Choroid plexus epithelial cell (primary cell): Measurements from ENCODE around the gene MXRA8.

ENCODE experiments used
- DNase-seq: peaks from one replicate; pipeline ENCODE4 v3.0.0-alpha.2; 2010; ENCODE audit warnings: low read depth
- H3K4me3 ChIP-seq: 2 replicates; pipeline ENCODE4 v1.5.1; 2011; ENCODE audit warnings: low read depth, mild to moderate bottlenecking, control low read depth, low read length, moderate library complexity
- TF ChIP-seq, protein P1 (sequence below): conservative IDR thresholded peaks from 2 replicates; pipeline ENCODE4 v1.5.1; 2011; ENCODE audit warnings: low read depth, mild to moderate bottlenecking, control low read depth, inconsistent platforms, low read length, moderate library complexity

The MXRA8 gene

DNA sequence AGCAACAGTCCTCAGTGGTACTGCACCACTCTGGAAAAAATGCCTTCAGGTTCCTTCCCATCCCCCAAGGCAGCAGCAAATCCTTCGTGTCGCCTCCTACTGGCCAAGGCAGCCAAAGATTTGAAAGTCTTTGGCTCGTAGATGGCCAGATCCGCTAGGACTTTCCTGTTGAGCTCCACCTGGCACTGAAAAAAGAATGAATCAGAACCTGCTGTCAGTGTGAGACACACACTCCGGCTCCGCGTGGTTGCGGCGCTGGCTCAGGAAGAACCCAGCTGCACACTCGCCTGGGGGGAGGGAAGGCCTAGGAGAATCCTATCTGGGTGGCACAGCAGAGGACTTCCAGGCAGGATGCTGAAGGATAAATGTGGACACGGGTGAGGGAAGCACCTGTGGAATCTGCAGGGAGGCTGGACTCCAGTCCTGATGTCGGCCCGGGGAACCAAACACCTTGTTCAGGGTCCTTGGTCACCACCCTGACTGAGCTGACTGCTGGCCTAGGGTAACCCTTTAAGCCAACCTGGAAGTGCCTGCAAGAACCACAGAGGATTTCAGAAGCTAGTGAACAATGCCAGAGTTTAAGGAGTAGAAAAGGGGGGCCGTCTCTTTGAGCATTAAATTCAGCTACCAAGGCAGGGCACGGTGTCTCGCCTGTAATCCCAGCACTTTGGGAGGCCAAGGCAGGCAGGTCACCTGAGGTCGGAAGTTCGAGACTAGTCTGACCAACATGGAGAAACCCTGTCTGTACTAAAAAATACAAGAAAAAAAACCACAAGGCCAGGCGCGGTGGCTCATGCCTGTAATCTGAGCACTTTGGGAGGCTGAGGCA lies 43.9 kb upstream of the MXRA8 start:
- H3K4me3 ChIP-seq = no peak overlapping the region
- DNase-seq = peak; percentile 80
- TF ChIP-seq, protein P1, sequence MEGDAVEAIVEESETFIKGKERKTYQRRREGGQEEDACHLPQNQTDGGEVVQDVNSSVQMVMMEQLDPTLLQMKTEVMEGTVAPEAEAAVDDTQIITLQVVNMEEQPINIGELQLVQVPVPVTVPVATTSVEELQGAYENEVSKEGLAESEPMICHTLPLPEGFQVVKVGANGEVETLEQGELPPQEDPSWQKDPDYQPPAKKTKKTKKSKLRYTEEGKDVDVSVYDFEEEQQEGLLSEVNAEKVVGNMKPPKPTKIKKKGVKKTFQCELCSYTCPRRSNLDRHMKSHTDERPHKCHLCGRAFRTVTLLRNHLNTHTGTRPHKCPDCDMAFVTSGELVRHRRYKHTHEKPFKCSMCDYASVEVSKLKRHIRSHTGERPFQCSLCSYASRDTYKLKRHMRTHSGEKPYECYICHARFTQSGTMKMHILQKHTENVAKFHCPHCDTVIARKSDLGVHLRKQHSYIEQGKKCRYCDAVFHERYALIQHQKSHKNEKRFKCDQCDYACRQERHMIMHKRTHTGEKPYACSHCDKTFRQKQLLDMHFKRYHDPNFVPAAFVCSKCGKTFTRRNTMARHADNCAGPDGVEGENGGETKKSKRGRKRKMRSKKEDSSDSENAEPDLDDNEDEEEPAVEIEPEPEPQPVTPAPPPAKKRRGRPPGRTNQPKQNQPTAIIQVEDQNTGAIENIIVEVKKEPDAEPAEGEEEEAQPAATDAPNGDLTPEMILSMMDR = peak; percentile 84

DNA sequence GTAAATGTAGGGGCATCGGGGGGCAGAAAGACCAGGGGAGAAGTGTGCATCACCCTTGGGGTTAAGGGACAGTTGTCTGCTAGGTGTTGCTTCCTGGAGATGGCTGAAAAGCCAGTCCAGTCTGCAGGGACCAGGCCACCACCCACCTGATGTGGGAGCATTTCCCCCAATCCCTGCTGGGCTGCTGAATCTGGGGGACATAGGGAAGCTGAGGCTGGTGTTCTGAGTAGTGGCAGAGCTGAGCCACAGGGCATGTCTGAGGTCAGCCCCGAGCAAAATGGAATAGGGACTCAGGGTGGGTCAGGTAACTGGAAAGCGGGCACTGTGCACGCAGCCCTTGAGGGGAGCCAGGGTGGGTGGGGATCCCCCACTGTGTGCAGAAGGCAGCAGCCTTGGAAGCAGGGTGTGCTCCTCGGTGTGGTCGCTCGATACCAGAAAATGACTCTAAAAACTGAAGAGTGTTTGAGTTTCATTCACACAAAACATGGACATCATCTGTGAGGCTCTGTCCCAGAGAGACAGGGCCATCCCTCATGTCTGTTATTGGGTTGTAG lies 43.2 kb upstream of the MXRA8 start:
- H3K4me3 ChIP-seq = peak overlapping the region; percentile 13
- TF ChIP-seq, protein P1 = no peak
- no peak for DNase-seq

DNA sequence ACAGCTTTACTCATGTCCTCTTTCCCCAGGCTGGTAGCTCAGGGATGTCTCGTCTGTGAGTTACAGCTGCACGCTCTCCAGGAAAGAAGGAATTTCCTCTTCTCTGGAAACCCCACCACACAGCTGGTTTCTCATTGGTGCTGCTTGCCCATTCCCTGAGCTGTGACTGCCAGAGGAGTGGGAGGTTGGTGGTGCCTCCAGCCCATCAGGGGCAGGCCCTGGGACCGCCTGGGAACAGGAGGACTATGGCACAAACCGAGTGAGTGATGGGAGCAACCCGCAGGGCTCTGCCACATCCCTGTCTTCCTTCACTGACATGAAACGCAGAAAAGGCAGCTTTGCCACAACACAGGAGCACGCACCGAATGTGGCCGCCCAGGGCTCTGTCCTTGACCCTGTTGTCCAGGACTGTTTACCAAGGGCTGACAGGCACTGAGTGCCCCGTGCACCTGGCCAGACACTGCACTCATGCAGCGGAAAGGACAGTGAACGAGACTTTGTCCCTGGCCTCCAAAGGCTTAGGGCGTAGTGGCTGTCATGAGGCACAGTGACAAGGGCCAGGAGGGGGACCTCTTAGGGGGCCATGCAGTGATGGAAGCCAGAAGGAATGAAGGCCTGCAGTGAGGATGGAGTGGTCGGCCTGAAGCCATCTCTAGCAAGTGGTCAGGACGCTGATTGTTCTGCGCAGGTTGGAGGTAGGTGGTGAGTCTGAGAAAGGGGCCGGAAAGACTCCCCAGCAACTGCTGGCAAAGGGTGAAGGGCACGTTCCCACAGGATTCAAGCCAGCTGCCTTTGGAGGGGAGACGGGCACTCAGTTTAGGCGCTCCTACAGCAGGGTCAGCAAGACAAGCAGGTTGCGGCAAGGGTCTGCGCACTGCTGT lies 42.5 kb upstream of the MXRA8 start:
- DNase-seq = peak; percentile 14
- H3K4me3 ChIP-seq = peak overlapping the region; percentile 99
- TF ChIP-seq, protein P1 = no peak

DNA sequence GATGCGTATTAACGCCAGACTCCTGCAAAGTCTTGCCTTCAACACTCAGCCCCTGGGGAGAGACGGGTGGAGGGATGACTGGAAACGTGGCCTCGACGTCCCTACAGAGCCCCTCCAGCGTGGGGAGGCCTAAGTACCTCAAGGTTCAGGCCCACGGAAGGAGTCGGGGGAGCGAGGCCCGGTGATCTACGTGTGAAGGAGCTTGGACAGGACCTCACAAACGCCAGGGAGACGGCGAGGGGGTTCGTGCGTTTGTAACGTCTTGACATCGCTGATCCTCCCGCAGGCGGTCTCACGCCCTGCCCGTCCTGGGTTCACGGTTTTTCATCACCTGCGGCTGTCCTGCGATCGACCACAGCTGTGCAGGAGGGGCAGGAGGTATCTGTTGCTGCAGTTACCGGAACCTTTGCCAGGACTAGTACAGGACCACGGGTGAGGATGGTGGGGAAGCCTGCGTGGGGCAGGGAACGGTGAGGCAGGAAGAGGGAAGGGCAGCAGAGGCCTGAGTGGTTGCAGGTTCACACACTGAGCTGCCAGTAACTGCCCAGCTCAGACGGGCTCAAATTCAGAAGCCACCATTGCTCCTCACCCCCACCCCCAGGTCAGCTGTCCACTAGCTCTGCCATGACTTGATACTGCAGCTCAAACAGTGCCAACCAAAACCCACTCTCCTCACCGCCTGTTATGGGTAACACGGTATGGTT lies 41.7 kb upstream of the MXRA8 start:
- H3K4me3 ChIP-seq = peak overlapping the region; percentile 99
- peak; percentile 46 for DNase-seq
- TF ChIP-seq, protein P1 = no peak

DNA sequence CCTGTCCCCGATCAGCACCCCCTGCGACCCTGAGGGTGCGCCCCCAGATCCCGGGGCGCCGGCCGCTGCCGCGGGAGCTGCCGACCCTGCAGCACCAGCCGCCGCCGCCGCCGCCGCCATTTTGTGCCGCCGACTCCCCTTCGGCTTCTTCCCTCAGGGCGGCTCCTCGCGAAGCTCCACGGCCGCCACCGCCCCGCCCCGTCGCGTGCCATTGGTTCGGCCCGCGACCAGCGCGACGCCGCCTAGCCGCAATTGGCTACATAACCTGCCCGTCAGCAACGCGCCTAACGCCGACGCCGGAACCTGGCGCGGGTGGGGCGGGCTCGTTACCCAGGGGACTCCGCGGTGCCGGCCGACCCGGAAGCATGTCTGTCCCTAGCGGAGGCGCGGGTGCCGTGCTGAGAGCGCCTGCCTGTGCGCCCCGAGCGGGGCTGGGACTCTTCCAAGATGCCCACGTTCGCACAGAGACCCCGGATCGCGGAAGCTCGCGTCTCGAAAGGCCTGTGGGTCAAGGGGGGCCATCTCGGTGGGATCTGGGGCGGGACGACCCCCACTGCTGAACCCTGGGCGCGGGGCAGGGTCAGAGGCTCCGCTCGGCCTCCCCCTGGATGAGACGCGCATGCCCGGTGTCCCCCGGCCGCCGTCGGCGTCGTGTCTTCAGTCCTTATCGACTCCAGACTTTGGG lies 41.0 kb upstream of the MXRA8 start, which contains the start of gene CCNL2:
TSS of gene CCNL2 (minus strand) at position 149 of the 685 bp plus-strand sequence. CDS start at position 120, 29 bp downstream.
- DNase-seq = peak; percentile 99
- TF ChIP-seq, protein P1 = peak; percentile 53
- H3K4me3 ChIP-seq = peak within 1 kb of the TSS; percentile 99

DNA sequence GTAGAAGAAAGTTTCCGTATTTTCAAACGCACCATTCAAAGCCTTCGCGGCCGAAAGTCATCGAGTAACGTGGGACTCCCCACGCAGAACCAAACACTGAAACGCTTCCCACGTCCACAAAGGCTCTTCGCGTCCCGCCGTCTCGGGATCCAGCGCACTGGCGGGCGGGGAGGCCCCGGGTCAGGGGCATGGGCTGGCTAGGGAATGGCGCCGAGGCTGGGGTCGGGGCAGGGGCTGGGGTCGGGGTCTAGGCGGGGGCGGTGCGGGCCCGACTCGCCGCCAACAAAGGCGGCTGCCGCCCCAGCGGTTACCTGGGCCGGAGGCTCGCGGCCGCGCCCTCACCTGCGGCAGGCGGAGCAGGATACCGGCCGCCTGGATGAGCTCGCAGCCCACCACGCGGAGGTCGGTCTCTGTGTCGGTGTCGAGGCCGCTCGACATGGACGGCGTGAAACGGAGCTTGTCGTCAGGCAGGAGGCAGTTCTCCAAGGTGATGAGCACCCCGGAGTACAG lies 40.4 kb upstream of the MXRA8 start:
- TF ChIP-seq, protein P1 = no peak
- DNase-seq = no peak

More for the DNA sequence above, 40.4 kb upstream of the MXRA8 start:
- peak overlapping the region; percentile 97 for H3K4me3 ChIP-seq
